Measurements from ENCODE around the gene TMOD1. TPM values are rescaled to one million over a fixed set of nuclear protein-coding genes. Genes with fewer than 3 reads are reported as not detected.

TMOD1 gene
- total RNA-seq, 2 experiments from 2014 or later = 1.2 to 1.4 TPM

DNA sequence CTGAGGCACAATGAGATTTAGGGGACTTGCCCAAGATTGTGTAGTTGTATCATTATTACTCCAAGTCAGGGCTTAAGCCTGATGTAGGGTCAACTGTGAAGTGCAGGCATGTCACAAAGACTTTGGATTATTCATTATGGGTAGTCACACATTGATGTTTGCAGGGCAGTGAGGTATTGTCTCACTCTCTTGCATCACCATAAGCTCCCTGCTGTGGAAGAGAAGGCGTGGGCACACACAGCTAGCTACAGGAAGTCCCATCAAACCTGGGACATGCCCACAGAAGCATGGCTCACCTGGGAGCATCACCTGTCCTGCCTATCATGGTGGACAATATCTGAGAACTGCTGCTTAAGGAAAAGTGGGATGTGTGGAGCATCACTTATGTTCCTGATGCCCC lies 42.1 kb downstream of the TMOD1 start:
- H3K36me3 Mint-ChIP-seq (ENCODE audit: low read depth) = no peaks in the 10 kb centered on the region
- no peak overlapping the region for H3K4me3 Mint-ChIP-seq
- no peak overlapping the region for H3K27ac Mint-ChIP-seq
- CTCF ChIA-PET = no interaction called here
- no peak for DNase-seq
- intact Hi-C loops (cut with micrococcal nuclease) = no loop called here
- H3K4me1 Mint-ChIP-seq (ENCODE audit: low read depth) = no peaks in the 10 kb centered on the region
- H3K9me3 Mint-ChIP-seq = no peaks in the 10 kb centered on the region
- H3K27me3 Mint-ChIP-seq (ENCODE audit: low read depth) = peaks cover 3% of the 10 kb centered on the region

DNA sequence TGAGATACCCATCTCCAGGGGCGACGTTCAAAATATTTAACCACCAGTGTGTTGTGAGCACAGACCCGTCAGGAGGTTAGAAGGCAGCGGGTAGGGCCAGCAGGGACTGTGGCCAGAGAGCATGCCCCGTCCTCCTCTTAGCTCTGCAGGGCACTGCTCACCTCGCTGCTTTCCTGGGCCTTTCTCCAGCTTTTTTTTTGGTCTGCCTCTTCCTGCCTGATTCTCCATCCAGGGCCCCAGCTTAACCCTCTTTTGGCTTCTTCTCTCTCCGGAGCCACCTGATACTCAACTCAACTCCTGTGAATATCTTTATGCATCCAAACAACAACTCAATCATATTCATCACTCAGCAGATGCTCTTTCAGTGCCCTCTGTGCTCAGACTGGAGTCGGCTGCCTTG lies 44.0 kb downstream of the TMOD1 start:
- no peaks in the 10 kb centered on the region for H3K9me3 Mint-ChIP-seq
- no peaks in the 10 kb centered on the region for H3K36me3 Mint-ChIP-seq (ENCODE audit: low read depth)
- DNase-seq = no peak
- no peaks in the 10 kb centered on the region for H3K4me1 Mint-ChIP-seq (ENCODE audit: low read depth)
- no peak overlapping the region for H3K4me3 Mint-ChIP-seq
- H3K27me3 Mint-ChIP-seq (ENCODE audit: low read depth) = peaks cover 4% of the 10 kb centered on the region
- intact Hi-C loops (cut with micrococcal nuclease) = no loop called here
- CTCF ChIA-PET = no interaction called here
- no peak overlapping the region for H3K27ac Mint-ChIP-seq

DNA sequence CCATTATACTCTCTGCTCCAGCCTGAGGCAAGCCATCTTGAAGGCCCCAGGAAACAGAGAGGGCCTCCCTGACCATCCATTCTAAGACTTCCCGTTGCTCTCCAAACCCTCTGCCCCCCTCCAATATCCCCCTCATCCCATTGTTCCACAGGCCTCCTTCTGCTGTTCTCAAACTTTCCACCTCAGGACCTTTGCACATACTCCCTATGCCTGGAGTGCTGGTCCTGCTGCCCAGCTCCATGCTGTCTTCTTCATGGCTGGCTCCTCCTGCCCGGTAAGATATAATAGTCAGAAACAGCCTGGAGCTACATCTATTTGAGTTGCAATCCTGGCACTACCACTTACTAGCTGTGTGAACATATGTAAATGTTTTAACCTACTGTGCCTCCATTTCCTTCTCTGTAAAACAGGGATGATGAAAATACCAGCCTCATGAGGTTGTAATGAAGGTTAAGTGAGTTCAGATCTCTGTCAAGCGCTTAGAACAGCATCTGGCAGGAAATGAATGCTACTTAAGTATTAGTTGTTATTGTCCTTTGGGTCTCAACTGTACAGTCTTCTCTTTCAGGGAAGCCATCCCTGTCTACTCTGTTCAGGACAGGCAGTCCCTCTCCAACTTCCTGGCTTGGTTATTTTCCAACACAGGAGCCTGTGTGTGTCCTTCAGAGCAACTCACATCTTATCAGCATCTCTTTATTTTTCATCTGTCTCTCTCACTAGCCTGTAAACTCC lies 45.8 kb downstream of the TMOD1 start:
- CTCF ChIA-PET = no interaction called here
- Mint-ChIP-seq H3K9me3 (no peaks in the 10 kb centered on the region), H3K27me3 (ENCODE audit: low read depth) (peaks cover 11% of the 10 kb centered on the region), H3K36me3 (ENCODE audit: low read depth) (no peaks in the 10 kb centered on the region), H3K4me3 (no peak overlapping the region), H3K27ac (no peak overlapping the region), H3K4me1 (ENCODE audit: low read depth) (no peaks in the 10 kb centered on the region)
- DNase-seq = no peak
- intact Hi-C loops (cut with micrococcal nuclease) = no loop called here

DNA sequence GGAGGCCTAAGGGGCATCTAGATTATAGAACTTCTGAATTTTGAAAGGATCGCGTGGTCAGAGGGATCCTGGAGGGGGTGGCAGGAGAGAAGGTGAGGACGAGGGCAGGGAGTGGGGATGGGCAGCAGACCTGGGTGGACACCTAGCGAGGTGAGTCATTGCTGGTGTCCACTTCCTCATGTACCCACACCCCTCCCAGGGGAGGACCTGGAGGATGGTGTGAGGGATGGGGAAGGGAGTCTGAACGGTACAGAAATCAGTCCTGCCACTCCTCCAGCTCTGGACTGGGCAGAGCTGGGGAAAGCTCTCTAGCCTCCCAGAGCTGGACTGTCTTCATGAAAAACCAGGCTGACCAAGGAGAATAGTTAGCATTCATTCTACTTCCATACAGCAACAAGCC lies 46.9 kb downstream of the TMOD1 start:
- no peak overlapping the region for H3K27ac Mint-ChIP-seq
- H3K4me3 Mint-ChIP-seq = no peak overlapping the region
- no peak for DNase-seq
- H3K4me1 Mint-ChIP-seq (ENCODE audit: low read depth) = no peaks in the 10 kb centered on the region
- no peaks in the 10 kb centered on the region for H3K9me3 Mint-ChIP-seq
- peaks cover 11% of the 10 kb centered on the region for H3K27me3 Mint-ChIP-seq (ENCODE audit: low read depth)
- CTCF ChIA-PET = interaction anchor here (1.1 kb wide), 1 partner anchor 50 kb away, joined by 3 read pairs; no protein-coding TSS in a partner anchor
- intact Hi-C loops (cut with micrococcal nuclease) = no loop called here
- no peaks in the 10 kb centered on the region for H3K36me3 Mint-ChIP-seq (ENCODE audit: low read depth)

DNA sequence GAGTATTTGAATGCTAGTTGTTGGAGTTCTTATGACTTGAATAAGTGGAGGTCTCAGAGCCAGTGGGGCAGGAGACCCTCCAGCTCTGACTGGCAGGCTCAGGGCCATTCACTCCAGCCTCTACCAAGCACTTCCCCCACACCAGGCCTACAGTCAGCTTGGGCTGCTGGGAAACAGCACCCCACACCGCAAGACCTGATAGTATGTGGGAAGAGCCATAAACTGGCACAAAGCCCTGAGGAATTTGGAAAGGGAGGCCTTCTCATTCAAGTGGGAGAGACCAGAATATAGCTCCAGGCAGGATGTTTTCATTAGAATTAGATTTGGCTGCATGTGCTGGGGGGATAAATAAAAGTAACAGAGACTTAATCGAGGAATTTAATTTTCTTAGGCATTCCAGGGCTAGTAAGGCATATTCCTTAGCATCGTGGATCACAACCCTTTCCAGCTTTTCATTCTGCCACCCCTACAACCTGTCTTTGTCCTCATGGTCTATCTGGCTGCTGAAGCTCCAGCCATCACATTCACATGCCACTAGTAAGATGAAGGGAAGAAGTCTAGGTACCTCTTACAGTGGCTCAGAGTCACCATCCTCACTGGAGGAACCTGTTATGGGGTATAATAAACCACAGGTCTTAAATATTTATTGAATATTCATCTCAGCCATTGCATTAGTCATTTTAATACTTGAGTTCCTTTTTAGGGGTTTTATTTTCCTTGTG lies 47.5 kb downstream of the TMOD1 start:
- no peaks in the 10 kb centered on the region for H3K4me1 Mint-ChIP-seq (ENCODE audit: low read depth)
- H3K27me3 Mint-ChIP-seq (ENCODE audit: low read depth) = peaks cover 11% of the 10 kb centered on the region
- DNase-seq = no peak
- no peaks in the 10 kb centered on the region for H3K36me3 Mint-ChIP-seq (ENCODE audit: low read depth)
- no peak overlapping the region for H3K4me3 Mint-ChIP-seq
- H3K27ac Mint-ChIP-seq = no peak overlapping the region
- CTCF ChIA-PET = interaction anchor here (1.1 to 1.2 kb wide), 2 partner anchors 49 to 67 kb away, joined by 3 to 4 read pairs; no protein-coding TSS in a partner anchor
- intact Hi-C loops (cut with micrococcal nuclease) = no loop called here
- no peaks in the 10 kb centered on the region for H3K9me3 Mint-ChIP-seq

DNA sequence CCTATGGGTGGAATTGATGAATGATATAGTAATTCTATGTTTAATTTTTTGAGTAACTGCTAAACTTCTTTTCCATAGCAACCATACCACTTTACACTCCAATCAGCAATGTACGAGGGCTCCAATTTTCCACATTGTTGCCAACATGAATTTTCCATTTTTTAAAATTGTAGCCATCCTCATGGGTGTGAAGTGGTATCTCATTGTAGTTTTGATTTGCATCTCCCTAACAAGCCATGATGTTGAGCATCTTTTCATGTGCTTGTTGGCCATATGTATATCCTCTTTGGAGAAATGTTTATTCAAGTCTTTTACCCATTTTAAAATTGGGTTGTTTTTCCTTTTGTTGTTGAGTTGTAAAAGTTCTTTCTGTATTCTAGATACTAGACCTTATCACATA lies 48.9 kb downstream of the TMOD1 start:
- no peaks in the 10 kb centered on the region for H3K4me1 Mint-ChIP-seq (ENCODE audit: low read depth)
- H3K27me3 Mint-ChIP-seq (ENCODE audit: low read depth) = peaks cover 11% of the 10 kb centered on the region
- CTCF ChIA-PET = no interaction called here

DNA sequence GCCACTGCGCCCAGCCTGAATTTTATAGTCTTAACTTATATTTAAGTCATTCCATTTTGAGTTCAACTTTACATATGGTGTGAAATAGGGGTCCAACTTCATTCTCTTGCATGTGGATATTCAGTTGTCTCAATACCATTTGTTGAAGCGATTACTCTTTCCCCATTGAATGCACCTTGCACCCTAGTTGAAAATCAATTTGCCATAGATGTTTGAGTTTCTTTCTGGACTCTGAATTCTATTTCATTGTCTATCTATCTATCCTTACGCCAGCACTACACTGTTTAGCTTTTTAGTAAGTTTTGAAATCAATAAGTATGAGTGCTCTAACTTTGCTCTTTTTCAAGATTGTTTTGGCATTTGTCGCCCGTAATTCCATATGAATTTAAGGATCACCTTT lies 49.8 kb downstream of the TMOD1 start:
- H3K4me3 Mint-ChIP-seq = no peak overlapping the region
- no peak overlapping the region for H3K27ac Mint-ChIP-seq
- intact Hi-C loops (cut with micrococcal nuclease) = no loop called here
- no peak for DNase-seq
- no peaks in the 10 kb centered on the region for H3K4me1 Mint-ChIP-seq (ENCODE audit: low read depth)
- no peaks in the 10 kb centered on the region for H3K9me3 Mint-ChIP-seq
- H3K27me3 Mint-ChIP-seq (ENCODE audit: low read depth) = peaks cover 11% of the 10 kb centered on the region
- no peaks in the 10 kb centered on the region for H3K36me3 Mint-ChIP-seq (ENCODE audit: low read depth)
- CTCF ChIA-PET = no interaction called here

More for the DNA sequence above, 48.9 kb downstream of the TMOD1 start:
- no peaks in the 10 kb centered on the region for H3K36me3 Mint-ChIP-seq (ENCODE audit: low read depth)
- no peak for DNase-seq
- no peaks in the 10 kb centered on the region for H3K9me3 Mint-ChIP-seq
- no peak overlapping the region for H3K27ac Mint-ChIP-seq
- H3K4me3 Mint-ChIP-seq = no peak overlapping the region
- intact Hi-C loops (cut with micrococcal nuclease) = no loop called here

DNA sequence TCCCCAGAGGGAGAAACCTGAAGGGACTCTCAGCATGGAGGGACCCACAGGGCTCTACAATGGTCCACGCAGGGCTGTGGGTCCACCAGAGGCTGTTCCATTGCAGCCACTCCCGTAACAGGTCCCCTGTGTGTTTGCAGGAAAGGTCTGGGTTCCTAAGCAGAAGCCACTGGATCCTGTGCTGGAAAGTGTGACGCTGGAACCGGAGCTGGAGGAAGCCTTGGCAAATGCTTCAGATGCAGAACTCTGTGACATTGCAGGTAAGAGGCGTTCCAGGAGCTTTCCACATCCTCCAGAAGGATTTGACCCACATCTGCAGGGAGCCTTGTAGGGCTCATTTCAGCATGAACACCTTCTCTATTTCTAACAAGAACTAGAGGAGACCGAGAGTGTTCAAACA lies 51.7 kb downstream of the TMOD1 start:
- no peaks in the 10 kb centered on the region for H3K4me1 Mint-ChIP-seq (ENCODE audit: low read depth)
- H3K36me3 Mint-ChIP-seq (ENCODE audit: low read depth) = no peaks in the 10 kb centered on the region
- peaks cover 15% of the 10 kb centered on the region for H3K27me3 Mint-ChIP-seq (ENCODE audit: low read depth)
- intact Hi-C loops (cut with micrococcal nuclease) = no loop called here
- no peak overlapping the region for H3K4me3 Mint-ChIP-seq
- no peaks in the 10 kb centered on the region for H3K9me3 Mint-ChIP-seq
- CTCF ChIA-PET = no interaction called here
- no peak overlapping the region for H3K27ac Mint-ChIP-seq
- no peak for DNase-seq

DNA sequence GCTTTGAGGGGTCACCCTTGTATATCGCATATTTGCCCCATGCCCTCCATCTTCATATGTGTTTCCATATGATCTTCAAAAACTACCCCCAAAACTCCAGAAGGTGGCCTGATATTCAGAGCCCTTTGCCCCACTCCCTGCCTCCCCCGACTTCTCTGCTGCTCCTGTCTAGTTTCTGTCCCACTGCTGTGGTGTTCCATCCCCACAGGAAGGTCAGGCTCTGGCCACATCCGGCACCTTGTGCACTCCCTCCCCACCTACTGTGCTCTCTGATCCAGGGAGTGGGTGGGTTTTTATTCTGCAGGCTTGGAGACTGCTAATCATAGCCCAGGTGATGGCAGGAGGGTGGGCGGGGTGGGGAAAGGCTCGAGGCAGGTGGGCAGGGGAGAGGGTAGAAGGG lies 52.4 kb downstream of the TMOD1 start:
- CTCF ChIA-PET = no interaction called here
- Mint-ChIP-seq H3K27me3 (ENCODE audit: low read depth) (peaks cover 15% of the 10 kb centered on the region), H3K4me1 (ENCODE audit: low read depth) (peaks cover 2% of the 10 kb centered on the region), H3K36me3 (ENCODE audit: low read depth) (no peaks in the 10 kb centered on the region), H3K4me3 (no peak overlapping the region), H3K9me3 (no peaks in the 10 kb centered on the region), H3K27ac (no peak overlapping the region)
- intact Hi-C loops (cut with micrococcal nuclease) = no loop called here
- no peak for DNase-seq

DNA sequence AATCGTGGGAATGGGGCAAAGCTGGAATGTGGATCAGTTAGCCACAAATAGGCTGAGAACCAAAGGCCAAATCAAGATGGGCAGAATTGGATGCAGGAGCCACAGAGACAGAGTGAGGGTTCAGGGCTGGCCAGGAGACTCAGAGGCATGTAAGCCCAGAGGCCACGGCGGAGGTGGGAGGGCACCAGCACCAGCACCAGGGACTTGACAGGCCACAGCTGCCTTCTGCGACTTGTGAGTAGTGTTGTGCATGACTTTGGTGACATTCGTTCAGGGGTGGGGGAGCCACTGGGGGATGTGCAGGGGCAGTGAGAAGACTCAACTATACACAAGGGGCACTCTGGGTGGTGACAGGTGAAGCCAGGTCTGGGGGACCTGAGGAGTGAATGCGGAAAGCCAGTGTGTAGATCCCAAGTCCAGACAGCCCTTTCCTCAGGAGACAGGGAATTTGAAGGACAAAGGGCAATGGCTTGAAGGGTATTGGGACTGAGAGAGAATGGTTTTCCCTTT lies 53.2 kb downstream of the TMOD1 start:
- Mint-ChIP-seq H3K4me1 (ENCODE audit: low read depth) (peaks cover 6% of the 10 kb centered on the region), H3K4me3 (no peak overlapping the region), H3K27me3 (ENCODE audit: low read depth) (peaks cover 15% of the 10 kb centered on the region), H3K27ac (no peak overlapping the region), H3K9me3 (no peaks in the 10 kb centered on the region), H3K36me3 (ENCODE audit: low read depth) (no peaks in the 10 kb centered on the region)
- intact Hi-C loops (cut with micrococcal nuclease) = no loop called here
- no peak for DNase-seq
- CTCF ChIA-PET = interaction anchor here (0.7 kb wide), 1 partner anchor 46 kb away, joined by 3 read pairs; no protein-coding TSS in a partner anchor

DNA sequence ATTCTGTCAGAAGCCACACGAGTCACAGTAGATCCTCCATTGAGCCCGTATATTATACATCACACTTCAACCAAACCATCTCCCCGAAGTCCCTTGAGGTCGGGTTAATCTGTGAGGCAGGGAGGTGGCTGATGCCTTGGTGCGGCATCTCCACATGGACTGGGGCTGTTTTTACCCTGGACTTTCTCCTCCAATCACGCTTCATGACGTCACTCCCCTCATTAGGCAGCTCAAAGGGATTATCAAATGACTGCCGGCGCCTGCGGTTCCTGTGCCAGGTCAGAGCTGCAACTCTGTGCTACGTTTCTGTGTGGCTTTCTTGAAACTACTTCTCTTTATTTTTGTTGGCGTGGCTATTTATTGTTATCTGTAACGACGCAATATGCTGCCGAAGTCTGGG lies 53.7 kb downstream of the TMOD1 start:
- H3K27ac Mint-ChIP-seq = no peak overlapping the region
- no peak for DNase-seq
- no peaks in the 10 kb centered on the region for H3K9me3 Mint-ChIP-seq
- CTCF ChIA-PET = interaction anchor here (0.7 kb wide), 1 partner anchor 47 kb away, joined by 3 read pairs; no protein-coding TSS in a partner anchor
- no peak overlapping the region for H3K4me3 Mint-ChIP-seq
- intact Hi-C loops (cut with micrococcal nuclease) = no loop called here
- H3K36me3 Mint-ChIP-seq (ENCODE audit: low read depth) = no peaks in the 10 kb centered on the region
- H3K4me1 Mint-ChIP-seq (ENCODE audit: low read depth) = peaks cover 8% of the 10 kb centered on the region
- H3K27me3 Mint-ChIP-seq (ENCODE audit: low read depth) = peaks cover 18% of the 10 kb centered on the region

DNA sequence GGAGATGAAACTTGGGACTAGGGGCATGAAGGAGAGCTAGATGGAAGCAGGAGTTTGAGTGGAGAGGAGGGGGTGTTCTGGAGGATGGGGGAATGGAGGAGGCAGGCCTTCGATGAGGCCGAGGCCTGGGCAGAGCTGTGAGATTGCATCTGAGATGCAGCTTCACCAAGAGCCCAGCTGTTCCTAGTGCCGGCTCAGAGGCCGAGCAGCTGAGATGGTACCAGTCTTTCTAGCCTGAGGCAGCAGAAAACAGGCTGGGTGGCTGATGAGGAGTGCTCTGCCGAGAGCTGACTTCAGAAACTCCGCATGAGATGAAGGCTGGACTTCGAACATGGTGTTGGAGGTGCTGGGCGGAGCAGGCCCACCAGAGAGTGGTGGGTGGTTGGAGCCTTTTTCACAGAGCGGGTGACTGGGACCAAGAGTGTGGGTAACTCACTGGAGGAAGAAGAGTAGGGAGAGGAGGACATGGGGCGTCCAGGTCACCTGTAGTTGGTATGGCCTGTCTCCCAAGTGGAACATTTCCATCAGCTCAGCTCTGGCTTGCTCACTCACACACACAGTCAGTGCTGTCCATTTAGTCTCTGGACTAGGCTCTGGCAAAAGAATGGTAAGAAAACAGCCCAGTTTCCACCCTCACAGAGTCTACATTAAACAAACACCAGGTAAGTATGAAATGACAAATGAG lies 54.7 kb downstream of the TMOD1 start:
- peaks cover 8% of the 10 kb centered on the region for H3K4me1 Mint-ChIP-seq (ENCODE audit: low read depth)
- no peak overlapping the region for H3K4me3 Mint-ChIP-seq
- no peaks in the 10 kb centered on the region for H3K36me3 Mint-ChIP-seq (ENCODE audit: low read depth)
- no peak for DNase-seq
- intact Hi-C loops (cut with micrococcal nuclease) = no loop called here
- CTCF ChIA-PET = no interaction called here
- no peak overlapping the region for H3K27ac Mint-ChIP-seq
- H3K9me3 Mint-ChIP-seq = no peaks in the 10 kb centered on the region
- H3K27me3 Mint-ChIP-seq (ENCODE audit: low read depth) = peaks cover 18% of the 10 kb centered on the region
